Colonic mucosa (tissue), 4 donors: ENCODE results near the gene DEGS2. TPM values are rescaled to one million over a fixed set of nuclear protein-coding genes. Genes with fewer than 3 reads are reported as not detected.

Experiments used
- DNase-seq: peaks from one replicate; pipeline ENCODE4 v3.0.0-alpha.2; 2020
- H3K27ac ChIP-seq: fragments of 200-600 bp; one replicate; pipeline ENCODE4 v1.8.0; 2021
- H3K27me3 ChIP-seq: fragments of 200-600 bp; one replicate; pipeline ENCODE4 v1.8.0; 2021
- H3K36me3 ChIP-seq: fragments of 200-600 bp; one replicate; pipeline ENCODE4 v1.8.0; 2021
- H3K4me1 ChIP-seq: fragments of 200-600 bp; one replicate; pipeline ENCODE4 v1.8.0; 2021; ENCODE audit warnings: mild to moderate bottlenecking
- H3K4me3 ChIP-seq: fragments of 200-600 bp; one replicate; pipeline ENCODE4 v1.8.0; 2021
- H3K9ac ChIP-seq, 2 donors: one replicate each; pipeline ENCODE4 v1.7.0; 2013; ENCODE audit warnings: control low read depth in 2 of 2, low read depth in 2 of 2, low read length in 2 of 2
- H3K9me3 ChIP-seq: fragments of 200-600 bp; one replicate; pipeline ENCODE4 v1.8.0; 2021
- CTCF ChIP-seq: fragments of 200-600 bp; IDR thresholded peaks from one replicate; pipeline ENCODE4 v1.8.0; 2022; ENCODE audit warnings: antibody characterized with exemption, mild to moderate bottlenecking
- intact Hi-C: fragments of 100-400 bp; cut with DNase I; formaldehyde crosslinking; loops from one replicate; pipeline ENCODE4 v1.14.1; 2022
- total RNA-seq, 2 donors: library from RNA; stranded (reverse); fragmentation: NEBNext Ultra II Directional in 1 of 2; extraction: Animal tissue kit (Norgen Biotek cat#: 25700) in 1 of 2; gene quantifications; one replicate each; pipeline ENCODE4 v1.2.1, GENCODE V29; 2021
- donor health status: healthy.
- donor health status: DM: no; HTN: no; CAD: no.
- donor health status: DM: no; HTN: no; CAD: no.

The DEGS2 gene
- total RNA-seq, 2 donors from 2014 or later, result 37.0 to 54.3 TPM

DNA sequence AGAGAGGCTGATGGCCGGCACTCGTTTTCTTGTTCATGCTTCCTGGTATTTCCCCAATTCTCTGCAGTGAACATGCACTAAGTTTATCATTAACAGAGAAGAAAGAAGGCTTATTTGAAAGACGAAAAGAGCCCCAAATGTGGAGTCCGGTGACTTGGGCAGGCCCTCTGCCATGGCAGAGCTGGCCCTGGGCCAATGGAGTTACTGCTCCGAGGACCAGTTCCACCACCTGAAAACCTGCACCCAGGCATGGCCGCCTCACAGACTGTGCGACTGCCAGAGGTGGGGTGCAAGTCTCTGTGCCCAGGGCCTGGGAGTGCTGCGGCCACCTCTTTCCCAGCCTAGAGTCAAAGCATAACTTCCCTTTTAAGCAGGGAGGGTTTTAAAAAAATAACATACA, 24.9 kb downstream of the DEGS2 start:
- peak; percentile 62 for DNase-seq
- no peaks in the 10 kb centered on the region for H3K36me3 ChIP-seq
- H3K27me3 ChIP-seq, result no peaks in the 10 kb centered on the region
- TF ChIP-seq CTCF, result no peak
- H3K27ac ChIP-seq, result no peak overlapping the region
- intact Hi-C loops, result no loop called here
- peaks cover 3% of the 10 kb centered on the region for H3K4me1 ChIP-seq
- H3K4me3 ChIP-seq, result no peak overlapping the region
- H3K9ac ChIP-seq, result no peak overlapping the region
- no peaks in the 10 kb centered on the region for H3K9me3 ChIP-seq

DNA sequence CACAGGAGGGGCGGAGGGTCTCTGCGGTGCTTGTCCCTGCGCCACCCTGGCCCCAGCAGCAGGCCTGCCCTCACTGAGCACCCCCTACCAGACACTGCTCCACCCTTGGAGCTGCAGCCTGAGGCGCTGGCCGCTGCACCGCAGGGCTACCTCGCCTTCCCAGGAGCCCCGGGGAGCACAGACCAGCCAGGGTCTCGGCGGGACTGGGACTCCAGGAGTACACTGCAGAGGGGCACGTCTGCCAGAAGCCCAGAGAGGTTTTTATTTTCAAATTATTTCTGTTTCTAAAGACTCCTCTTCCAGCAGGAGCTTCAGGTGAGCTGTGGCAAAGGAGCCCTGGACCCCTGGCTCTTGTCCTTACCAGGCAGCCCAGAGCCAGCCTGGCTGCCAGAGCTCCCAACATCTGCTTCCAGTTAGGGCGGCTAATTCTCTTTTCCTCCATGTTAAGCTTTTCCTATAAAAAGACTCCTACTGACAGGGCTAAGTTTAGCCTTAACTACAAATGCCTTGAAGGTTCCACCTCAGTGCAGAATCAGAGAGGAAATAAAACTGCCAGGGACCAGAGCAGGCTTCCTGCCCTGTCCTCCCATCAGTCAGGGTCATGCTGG, 26.4 kb downstream of the DEGS2 start:
- H3K4me1 ChIP-seq, result peaks cover 3% of the 10 kb centered on the region
- H3K9ac ChIP-seq, result no peak overlapping the region
- intact Hi-C loops, result no loop called here
- H3K9me3 ChIP-seq, result no peaks in the 10 kb centered on the region
- TF ChIP-seq CTCF, result no peak
- H3K4me3 ChIP-seq, result no peak overlapping the region
- no peak overlapping the region for H3K27ac ChIP-seq
- no peaks in the 10 kb centered on the region for H3K36me3 ChIP-seq
- DNase-seq, result no peak
- no peaks in the 10 kb centered on the region for H3K27me3 ChIP-seq

DNA sequence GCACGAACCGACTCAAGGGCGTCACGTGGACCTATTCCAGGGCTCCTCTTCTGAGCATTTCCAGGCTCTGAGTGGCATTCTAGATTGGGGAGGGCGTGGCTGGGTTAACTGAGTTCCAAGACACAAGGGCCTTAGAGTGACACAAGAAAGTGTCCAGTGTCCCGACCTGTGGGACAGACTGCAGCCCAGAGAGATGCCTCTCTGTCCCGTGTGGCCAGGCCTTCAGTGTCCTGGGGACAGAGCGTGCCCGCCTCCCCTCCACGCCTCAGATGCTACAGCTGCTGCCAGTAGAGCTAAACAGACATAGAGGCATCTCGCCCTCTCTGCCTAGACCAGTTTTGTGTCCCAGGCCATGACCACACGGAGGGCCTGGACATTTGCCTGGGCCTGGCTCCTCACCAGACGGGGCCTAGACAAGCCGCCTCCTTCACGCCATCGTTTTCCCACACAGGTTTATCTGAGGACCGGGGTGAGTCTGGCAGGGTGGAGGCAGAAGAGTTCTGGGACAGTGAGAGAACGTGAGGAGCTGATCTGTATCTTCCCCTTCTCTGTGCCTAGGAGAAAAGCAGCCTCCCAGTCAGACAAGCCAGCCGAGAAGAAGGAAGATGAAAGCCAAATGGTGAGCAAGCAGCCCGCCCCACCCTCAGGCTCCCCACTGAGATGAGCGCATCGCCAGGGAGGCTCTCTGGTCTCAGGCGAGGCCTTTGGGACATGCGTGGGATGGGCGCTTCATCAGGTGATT, 27.1 kb downstream of the DEGS2 start:
- no peak for TF ChIP-seq CTCF
- Histone ChIP-seq H3K4me1 (peaks cover 3% of the 10 kb centered on the region), H3K9me3 (no peaks in the 10 kb centered on the region), H3K27ac (no peak overlapping the region), H3K9ac (no peak overlapping the region), H3K4me3 (no peak overlapping the region), H3K36me3 (no peaks in the 10 kb centered on the region), H3K27me3 (no peaks in the 10 kb centered on the region)
- intact Hi-C loops, result no loop called here
- no peak for DNase-seq

GRCh38 chr14:100131181-100131580, 28.3 kb downstream of the DEGS2 start:
- no peaks in the 10 kb centered on the region for H3K36me3 ChIP-seq
- no peak for TF ChIP-seq CTCF
- DNase-seq, result peak; percentile 57
- peaks cover 3% of the 10 kb centered on the region for H3K4me1 ChIP-seq
- no peak overlapping the region for H3K4me3 ChIP-seq
- peak overlapping the region; percentile 14 for H3K27ac ChIP-seq
- peak overlapping the region in 1 of 2 donors; percentile 58 for H3K9ac ChIP-seq
- intact Hi-C loops, result no loop called here
- H3K27me3 ChIP-seq, result no peaks in the 10 kb centered on the region
- no peaks in the 10 kb centered on the region for H3K9me3 ChIP-seq

- Histone ChIP-seq H3K4me3 (no peak overlapping the region), H3K27ac (peak overlapping the region; percentile 14), H3K9me3 (no peaks in the 10 kb centered on the region), H3K27me3 (no peaks in the 10 kb centered on the region), H3K36me3 (no peaks in the 10 kb centered on the region), H3K4me1 (peaks cover 3% of the 10 kb centered on the region), H3K9ac (peak overlapping the region in 1 of 2 donors; percentile 58)
- DNase-seq, result no peak
- intact Hi-C loops, result no loop called here
- no peak for TF ChIP-seq CTCF
Measured at GRCh38 chr14:100130521-100130920, 28.9 kb downstream of the DEGS2 start.
